ENCODE results near the gene ITIH1.

The ITIH1 gene

DNA sequence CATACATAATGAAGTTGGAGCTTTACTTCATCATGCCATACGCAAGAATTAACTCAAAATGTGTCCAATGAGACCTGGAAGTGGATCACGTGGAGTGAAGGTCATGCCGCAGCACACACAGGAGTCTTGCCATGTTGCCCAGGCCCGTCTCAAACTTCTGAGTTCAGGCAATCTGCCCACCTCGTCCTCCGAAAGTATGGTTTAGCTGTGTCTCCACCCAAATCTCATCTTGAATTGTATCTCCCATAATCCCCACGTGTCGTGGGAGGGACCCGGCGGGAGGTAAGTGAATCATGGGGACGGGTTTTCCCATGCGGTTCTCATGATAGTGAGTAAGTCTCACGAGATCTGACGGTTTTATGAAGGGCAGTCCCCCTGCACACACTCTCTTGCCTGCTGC lies 45.8 kb upstream of the ITIH1 start:
- H3K9me3 ChIP-seq (replicated peaks in 1 of 2; ENCODE audit: control insufficient read depth in 2 of 2, insufficient read depth in 1 of 2, low read depth in 1 of 2, low read length in 2 of 2): peaks cover 4 to 56% of the 10 kb centered on the region in 2 donors
- H2AK5ac ChIP-seq (ENCODE audit: low read depth, low read length): no peak overlapping the region
- no peak overlapping the region for H2BK5ac ChIP-seq (ENCODE audit: low read length)
- H3K14ac ChIP-seq (ENCODE audit: low read length): no peak overlapping the region
- H2BK120ac ChIP-seq (ENCODE audit: low read depth, low read length): no peak overlapping the region
- H2BK12ac ChIP-seq (ENCODE audit: low read length): no peak overlapping the region
- H3K27ac ChIP-seq (replicated peaks; ENCODE audit: low read length): no peak overlapping the region
- no CpG with 5 or more reads among the region's 14 CpGs for WGBS, 2 donors (ENCODE audit: extremely low coverage in 2 of 2, insufficient read length in 2 of 2, insufficient replicate concordance in 1 of 2)
- H4K8ac ChIP-seq (ENCODE audit: low read depth, low read length): no peak overlapping the region
- H3K23ac ChIP-seq (ENCODE audit: low read depth, low read length, poor library complexity): no peak overlapping the region
- no peak overlapping the region for H4K91ac ChIP-seq (ENCODE audit: low read depth, low read length, poor library complexity)
- H3K79me1 ChIP-seq (ENCODE audit: low read depth, low read length): no peaks in the 10 kb centered on the region
- no peak overlapping the region for H3K4ac ChIP-seq (ENCODE audit: low read length)
- H3K4me1 ChIP-seq (ENCODE audit: control insufficient read depth in 2 of 2, insufficient read depth in 1 of 2, low read depth in 1 of 2, low read length in 2 of 2): no peaks in the 10 kb centered on the region
- H3K4me2 ChIP-seq (ENCODE audit: insufficient read depth, low read length, poor library complexity, severe bottlenecking): no peak overlapping the region
- no peak overlapping the region for H3K4me3 ChIP-seq (ENCODE audit: low read length in 2 of 2)
- H3K9ac ChIP-seq (ENCODE audit: low read depth, low read length, poor library complexity): no peak overlapping the region
- no peak overlapping the region for H2BK15ac ChIP-seq (ENCODE audit: low read length)
- peaks cover 18 to 76% of the 10 kb centered on the region in 2 donors for H3K36me3 ChIP-seq (replicated peaks in 1 of 2; ENCODE audit: control insufficient read depth in 2 of 2, insufficient read depth in 2 of 2, low read length in 2 of 2)
- DNase-seq (ENCODE audit: low spot score): no peak
- H3K27me3 ChIP-seq (ENCODE audit: control insufficient read depth in 3 of 3, insufficient read depth in 3 of 3, low read depth in 1 of 3, low read length in 3 of 3): no peaks in the 10 kb centered on the region
- no peak overlapping the region for H3K18ac ChIP-seq (ENCODE audit: low read length)
- H2AFZ ChIP-seq (ENCODE audit: low read length): no peak overlapping the region

DNA sequence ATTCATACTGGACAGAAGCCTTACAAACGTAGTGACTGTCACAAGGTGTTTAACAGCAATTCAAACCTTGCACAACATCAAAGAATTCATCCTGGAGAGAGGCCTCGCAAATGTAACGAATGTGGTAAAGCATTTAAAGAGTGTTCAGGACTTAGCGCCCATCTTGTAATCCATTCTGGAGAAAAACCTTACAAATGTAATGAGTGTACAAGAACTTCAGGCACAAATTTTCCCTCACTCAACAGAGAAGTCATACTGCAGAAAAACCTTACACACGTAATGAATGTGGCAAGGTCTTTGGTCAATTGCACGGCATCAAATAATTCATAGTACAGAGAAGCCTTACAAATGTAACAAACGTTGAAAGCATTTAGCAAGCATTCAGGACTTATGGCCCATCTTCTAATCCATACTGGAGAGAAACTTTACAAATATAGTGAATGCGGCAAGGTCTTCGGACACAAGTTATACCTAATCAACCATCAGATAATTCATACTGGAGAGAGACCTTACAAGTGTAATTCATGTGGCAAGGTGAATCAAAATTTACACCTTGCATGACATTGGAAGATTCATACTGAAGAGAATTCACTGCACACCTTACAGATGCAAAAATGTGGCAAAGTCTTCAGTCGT lies 44.0 kb upstream of the ITIH1 start:
- Histone ChIP-seq H3K27ac (replicated peaks; ENCODE audit: low read length) (no peak overlapping the region), H2AFZ (ENCODE audit: low read length) (no peak overlapping the region), H3K9ac (ENCODE audit: low read depth, low read length, poor library complexity) (no peak overlapping the region), H3K14ac (ENCODE audit: low read length) (no peak overlapping the region), H3K4me3 (ENCODE audit: low read length in 2 of 2) (no peak overlapping the region), H3K4me1 (ENCODE audit: control insufficient read depth in 2 of 2, insufficient read depth in 1 of 2, low read depth in 1 of 2, low read length in 2 of 2) (no peaks in the 10 kb centered on the region), H3K36me3 (replicated peaks in 1 of 2; ENCODE audit: control insufficient read depth in 2 of 2, insufficient read depth in 2 of 2, low read length in 2 of 2) (peaks cover 23 to 92% of the 10 kb centered on the region in 2 donors), H3K27me3 (ENCODE audit: control insufficient read depth in 3 of 3, insufficient read depth in 3 of 3, low read depth in 1 of 3, low read length in 3 of 3) (no peaks in the 10 kb centered on the region), H3K23ac (ENCODE audit: low read depth, low read length, poor library complexity) (no peak overlapping the region), H2BK120ac (ENCODE audit: low read depth, low read length) (no peak overlapping the region), H4K91ac (ENCODE audit: low read depth, low read length, poor library complexity) (no peak overlapping the region), H3K18ac (ENCODE audit: low read length) (no peak overlapping the region), H3K79me1 (ENCODE audit: low read depth, low read length) (no peaks in the 10 kb centered on the region), H2AK5ac (ENCODE audit: low read depth, low read length) (no peak overlapping the region), H2BK5ac (ENCODE audit: low read length) (no peak overlapping the region), H2BK12ac (ENCODE audit: low read length) (no peak overlapping the region), H3K4me2 (ENCODE audit: insufficient read depth, low read length, poor library complexity, severe bottlenecking) (no peak overlapping the region), H3K9me3 (replicated peaks in 1 of 2; ENCODE audit: control insufficient read depth in 2 of 2, insufficient read depth in 1 of 2, low read depth in 1 of 2, low read length in 2 of 2) (peaks cover 4 to 49% of the 10 kb centered on the region in 2 donors), H3K4ac (ENCODE audit: low read length) (no peak overlapping the region), H4K8ac (ENCODE audit: low read depth, low read length) (no peak overlapping the region), H2BK15ac (ENCODE audit: low read length) (no peak overlapping the region)
- no peak for DNase-seq (ENCODE audit: low spot score)
- no CpG with 5 or more reads among the region's 10 CpGs for WGBS, 2 donors (ENCODE audit: extremely low coverage in 2 of 2, insufficient read length in 2 of 2, insufficient replicate concordance in 1 of 2)

DNA sequence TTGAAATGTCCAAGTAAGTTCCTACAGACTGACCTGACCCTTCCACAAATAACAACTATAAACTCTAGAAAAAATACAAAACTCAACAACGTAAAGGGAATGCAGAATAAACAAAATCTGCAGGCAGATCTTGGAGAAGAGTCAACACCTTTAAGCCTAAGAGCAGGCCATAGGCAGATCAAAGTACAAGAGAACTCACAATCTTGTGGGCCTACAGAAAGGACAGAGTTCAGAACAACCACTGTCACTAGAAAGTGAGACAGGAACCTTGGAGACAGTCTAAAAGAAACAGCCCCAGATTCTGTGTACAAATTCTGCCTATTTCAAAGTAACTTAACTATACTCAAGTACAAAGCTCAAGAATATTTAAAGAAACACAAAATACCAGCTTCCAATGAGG lies 37.7 kb upstream of the ITIH1 start:
- no peak overlapping the region for H2BK5ac ChIP-seq (ENCODE audit: low read length)
- H2BK15ac ChIP-seq (ENCODE audit: low read length): no peak overlapping the region
- peaks cover 0 to 29% of the 10 kb centered on the region in 2 donors for H3K9me3 ChIP-seq (replicated peaks in 1 of 2; ENCODE audit: control insufficient read depth in 2 of 2, insufficient read depth in 1 of 2, low read depth in 1 of 2, low read length in 2 of 2)
- H3K23ac ChIP-seq (ENCODE audit: low read depth, low read length, poor library complexity): no peak overlapping the region
- H3K4ac ChIP-seq (ENCODE audit: low read length): no peak overlapping the region
- peaks cover 33 to 96% of the 10 kb centered on the region in 2 donors for H3K36me3 ChIP-seq (replicated peaks in 1 of 2; ENCODE audit: control insufficient read depth in 2 of 2, insufficient read depth in 2 of 2, low read length in 2 of 2)
- no peak overlapping the region for H3K4me2 ChIP-seq (ENCODE audit: insufficient read depth, low read length, poor library complexity, severe bottlenecking)
- no peaks in the 10 kb centered on the region for H3K79me1 ChIP-seq (ENCODE audit: low read depth, low read length)
- H3K27ac ChIP-seq (replicated peaks; ENCODE audit: low read length): no peak overlapping the region
- no peak overlapping the region for H3K9ac ChIP-seq (ENCODE audit: low read depth, low read length, poor library complexity)
- no peaks in the 10 kb centered on the region for H3K4me1 ChIP-seq (ENCODE audit: control insufficient read depth in 2 of 2, insufficient read depth in 1 of 2, low read depth in 1 of 2, low read length in 2 of 2)
- no peak for DNase-seq (ENCODE audit: low spot score)
- no peaks in the 10 kb centered on the region for H3K27me3 ChIP-seq (ENCODE audit: control insufficient read depth in 3 of 3, insufficient read depth in 3 of 3, low read depth in 1 of 3, low read length in 3 of 3)
- H4K8ac ChIP-seq (ENCODE audit: low read depth, low read length): no peak overlapping the region
- no peak overlapping the region for H2BK120ac ChIP-seq (ENCODE audit: low read depth, low read length)
- no peak overlapping the region for H3K18ac ChIP-seq (ENCODE audit: low read length)
- no peak overlapping the region for H3K4me3 ChIP-seq (ENCODE audit: low read length in 2 of 2)
- no CpG with 5 or more reads among the region's 1 CpG for WGBS, 2 donors (ENCODE audit: extremely low coverage in 2 of 2, insufficient read length in 2 of 2, insufficient replicate concordance in 1 of 2)
- H2AK5ac ChIP-seq (ENCODE audit: low read depth, low read length): no peak overlapping the region
- H2BK12ac ChIP-seq (ENCODE audit: low read length): no peak overlapping the region
- no peak overlapping the region for H2AFZ ChIP-seq (ENCODE audit: low read length)
- H3K14ac ChIP-seq (ENCODE audit: low read length): no peak overlapping the region
- H4K91ac ChIP-seq (ENCODE audit: low read depth, low read length, poor library complexity): no peak overlapping the region

DNA sequence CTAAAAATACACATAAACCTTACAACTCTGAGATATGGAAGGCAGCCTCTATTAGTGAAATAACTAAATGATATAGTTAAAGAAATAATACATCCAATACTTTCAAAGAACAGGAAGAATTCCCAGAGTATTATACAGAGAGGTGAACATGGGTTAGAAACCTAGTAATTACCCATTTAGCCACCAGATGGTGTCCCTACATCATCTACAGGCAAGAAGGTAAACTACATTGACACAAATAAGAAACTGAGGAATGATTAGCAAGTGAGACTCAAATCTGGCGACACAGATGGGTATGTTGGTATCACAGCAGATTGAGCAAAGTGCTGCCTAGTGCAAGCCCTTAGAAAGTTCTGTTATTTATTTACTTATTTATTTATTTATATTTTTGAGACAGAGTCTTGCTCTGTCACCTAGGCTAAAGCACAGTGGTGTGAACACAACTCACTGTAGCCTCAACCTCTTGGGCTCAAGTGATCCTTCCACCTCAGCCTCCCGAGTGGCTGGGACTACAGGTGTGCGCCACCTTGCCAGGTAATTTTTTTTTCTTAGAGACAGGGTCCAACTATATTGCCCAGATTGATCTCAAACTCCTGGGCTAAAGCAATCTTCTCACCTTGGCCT lies 34.9 kb upstream of the ITIH1 start:
- H3K27ac ChIP-seq (replicated peaks; ENCODE audit: low read length): no peak overlapping the region
- H2AK5ac ChIP-seq (ENCODE audit: low read depth, low read length): no peak overlapping the region
- no CpG with 5 or more reads among the region's 3 CpGs for whole genome bisulfite sequencing, 2 donors (ENCODE audit: extremely low coverage in 2 of 2, insufficient read length in 2 of 2, insufficient replicate concordance in 1 of 2)
- no peak overlapping the region for H2BK12ac ChIP-seq (ENCODE audit: low read length)
- H3K18ac ChIP-seq (ENCODE audit: low read length): no peak overlapping the region
- DNase-seq (ENCODE audit: low spot score): no peak
- H2BK120ac ChIP-seq (ENCODE audit: low read depth, low read length): no peak overlapping the region
- H2AFZ ChIP-seq (ENCODE audit: low read length): no peak overlapping the region
- H3K9me3 ChIP-seq (replicated peaks in 1 of 2; ENCODE audit: control insufficient read depth in 2 of 2, insufficient read depth in 1 of 2, low read depth in 1 of 2, low read length in 2 of 2): peaks cover 0 to 18% of the 10 kb centered on the region in 2 donors
- no peak overlapping the region for H2BK5ac ChIP-seq (ENCODE audit: low read length)
- no peaks in the 10 kb centered on the region for H3K4me1 ChIP-seq (ENCODE audit: control insufficient read depth in 2 of 2, insufficient read depth in 1 of 2, low read depth in 1 of 2, low read length in 2 of 2)
- H3K4me3 ChIP-seq (ENCODE audit: low read length in 2 of 2): no peak overlapping the region
- no peaks in the 10 kb centered on the region for H3K27me3 ChIP-seq (ENCODE audit: control insufficient read depth in 3 of 3, insufficient read depth in 3 of 3, low read depth in 1 of 3, low read length in 3 of 3)
- H3K4me2 ChIP-seq (ENCODE audit: insufficient read depth, low read length, poor library complexity, severe bottlenecking): no peak overlapping the region
- no peak overlapping the region for H2BK15ac ChIP-seq (ENCODE audit: low read length)
- H3K79me1 ChIP-seq (ENCODE audit: low read depth, low read length): no peaks in the 10 kb centered on the region
- no peak overlapping the region for H3K9ac ChIP-seq (ENCODE audit: low read depth, low read length, poor library complexity)
- H4K8ac ChIP-seq (ENCODE audit: low read depth, low read length): no peak overlapping the region
- H3K36me3 ChIP-seq (replicated peaks in 1 of 2; ENCODE audit: control insufficient read depth in 2 of 2, insufficient read depth in 2 of 2, low read length in 2 of 2): peaks cover 41 to 96% of the 10 kb centered on the region in 2 donors
- H3K4ac ChIP-seq (ENCODE audit: low read length): no peak overlapping the region
- no peak overlapping the region for H3K23ac ChIP-seq (ENCODE audit: low read depth, low read length, poor library complexity)
- H4K91ac ChIP-seq (ENCODE audit: low read depth, low read length, poor library complexity): no peak overlapping the region
- H3K14ac ChIP-seq (ENCODE audit: low read length): no peak overlapping the region
